Epithelial cell of proximal tubule (primary cell): ENCODE data around the gene ISY1. TPM values are rescaled to one million over a fixed set of nuclear protein-coding genes. Genes with fewer than 3 reads are reported as not detected.
"Not testable (repeated sequence)": the region's sequence is repeated elsewhere in the genome, so short reads cannot be mapped to it uniquely, and the experiment has no call there.

Experiments used
- DNase-seq: peaks from one replicate; pipeline ENCODE4 v3.0.0-alpha.2; 2011; ENCODE audit warnings: low read depth
- H3K4me3 ChIP-seq: 2 replicates; pipeline ENCODE4 v1.5.1; 2011; ENCODE audit warnings: low read depth, mild to moderate bottlenecking, low read length
- total RNA-seq: library from RNA; depleted of rRNA; stranded (reverse); fragments of >200 nt; gene quantifications from 2 replicates; pipeline ENCODE4 v1.2.3, GENCODE V29; 2015
- TF ChIP-seq, protein P1 (sequence below): conservative IDR thresholded peaks from 2 replicates; pipeline ENCODE4 v1.5.1; 2012; ENCODE audit warnings: low read depth, mild to moderate bottlenecking, low read length

Gene ISY1
- total RNA-seq, 1 donor from 2014 or later: 7.8 TPM

DNA sequence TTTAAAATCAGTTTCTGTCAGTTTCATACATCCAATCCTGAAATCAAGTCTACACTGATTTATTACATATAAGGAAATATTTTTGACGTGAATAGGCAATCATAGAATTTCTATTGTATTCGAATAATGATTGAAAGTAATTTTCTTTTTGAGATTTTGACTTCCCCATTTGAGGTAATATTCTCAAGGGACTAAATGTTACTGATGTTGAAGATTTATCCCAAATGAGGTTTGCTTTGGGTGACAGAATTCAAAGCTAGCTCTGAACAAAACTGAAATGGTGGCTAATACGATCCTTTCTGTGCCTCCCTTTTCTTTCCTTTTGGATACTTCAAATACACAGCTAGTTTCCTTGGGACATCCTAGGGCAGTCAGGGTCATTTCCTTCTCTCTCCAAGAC is 35.7 kb upstream of the ISY1 start:
- DNase-seq: no peak
- no peak overlapping the region for H3K4me3 ChIP-seq
- TF ChIP-seq, protein P1, sequence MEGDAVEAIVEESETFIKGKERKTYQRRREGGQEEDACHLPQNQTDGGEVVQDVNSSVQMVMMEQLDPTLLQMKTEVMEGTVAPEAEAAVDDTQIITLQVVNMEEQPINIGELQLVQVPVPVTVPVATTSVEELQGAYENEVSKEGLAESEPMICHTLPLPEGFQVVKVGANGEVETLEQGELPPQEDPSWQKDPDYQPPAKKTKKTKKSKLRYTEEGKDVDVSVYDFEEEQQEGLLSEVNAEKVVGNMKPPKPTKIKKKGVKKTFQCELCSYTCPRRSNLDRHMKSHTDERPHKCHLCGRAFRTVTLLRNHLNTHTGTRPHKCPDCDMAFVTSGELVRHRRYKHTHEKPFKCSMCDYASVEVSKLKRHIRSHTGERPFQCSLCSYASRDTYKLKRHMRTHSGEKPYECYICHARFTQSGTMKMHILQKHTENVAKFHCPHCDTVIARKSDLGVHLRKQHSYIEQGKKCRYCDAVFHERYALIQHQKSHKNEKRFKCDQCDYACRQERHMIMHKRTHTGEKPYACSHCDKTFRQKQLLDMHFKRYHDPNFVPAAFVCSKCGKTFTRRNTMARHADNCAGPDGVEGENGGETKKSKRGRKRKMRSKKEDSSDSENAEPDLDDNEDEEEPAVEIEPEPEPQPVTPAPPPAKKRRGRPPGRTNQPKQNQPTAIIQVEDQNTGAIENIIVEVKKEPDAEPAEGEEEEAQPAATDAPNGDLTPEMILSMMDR: no peak

DNA sequence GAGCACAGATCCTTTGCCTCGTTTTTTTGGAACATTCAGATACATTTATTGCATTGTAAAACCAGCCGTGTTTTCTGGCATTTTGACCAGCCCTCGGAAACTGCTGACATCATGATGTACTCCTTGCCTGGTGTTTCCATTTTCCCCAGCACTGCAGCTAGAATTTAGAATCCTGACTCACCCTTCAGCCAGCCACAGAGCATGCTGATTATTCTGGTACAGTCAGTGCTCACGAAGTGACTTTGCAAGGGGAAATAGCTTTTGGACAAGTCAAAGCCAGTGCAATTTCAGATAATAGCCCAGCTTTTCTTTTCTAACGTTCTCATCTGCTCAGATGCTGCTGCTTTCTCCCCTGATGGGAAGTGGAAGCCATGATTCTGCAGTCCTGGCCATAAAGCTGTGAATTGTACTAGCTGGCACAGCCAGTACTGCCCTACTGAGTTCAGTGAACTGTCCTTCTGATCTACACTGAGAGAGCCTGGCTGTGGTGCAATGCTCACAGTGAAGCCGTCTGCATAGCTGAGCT is 34.9 kb upstream of the ISY1 start:
- TF ChIP-seq, protein P1: no peak
- DNase-seq: peak; percentile 61
- peak overlapping the region; percentile 37 for H3K4me3 ChIP-seq

DNA sequence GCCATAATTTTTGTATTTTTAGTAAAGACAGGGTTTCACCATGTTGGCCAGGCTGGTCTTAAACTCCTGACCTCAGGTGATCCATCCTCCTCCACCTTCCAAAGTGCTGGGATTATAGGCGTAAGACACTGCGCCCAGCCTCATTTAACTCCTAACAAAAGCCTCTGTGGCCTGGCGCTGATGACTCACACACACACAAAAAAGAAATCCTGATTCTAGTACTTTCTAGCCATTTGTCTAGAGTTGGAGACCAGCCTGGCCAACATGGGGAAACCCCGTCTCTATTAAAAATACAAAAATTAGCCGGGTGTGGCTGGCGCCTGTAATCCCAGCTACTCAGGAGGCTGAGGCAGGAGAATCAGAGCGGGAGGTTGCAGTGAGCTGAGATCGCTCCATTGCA is 28.9 kb upstream of the ISY1 start:
- not testable (repeated sequence) for H3K4me3 ChIP-seq, DNase-seq

DNA sequence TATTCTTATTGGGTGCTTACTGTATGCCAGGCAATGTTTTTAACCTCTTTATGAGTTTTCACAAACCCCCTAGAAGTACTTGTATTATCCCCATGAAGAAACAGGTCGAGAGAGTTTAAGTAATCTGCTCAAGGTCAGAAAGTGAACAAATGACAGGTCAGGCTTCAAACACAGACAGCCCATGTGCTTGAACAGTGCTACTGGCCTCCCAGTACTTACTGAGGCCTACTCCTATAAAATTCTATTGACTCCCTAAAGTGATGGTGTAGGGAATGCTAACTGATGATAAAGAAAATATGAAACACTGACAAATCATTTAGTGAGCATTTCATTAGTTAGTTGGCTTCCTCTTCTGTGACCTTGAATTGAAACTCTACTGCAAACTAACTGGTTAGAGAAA is 27.0 kb upstream of the ISY1 start:
- DNase-seq: no peak
- TF ChIP-seq, protein P1: no peak
- no peak overlapping the region for H3K4me3 ChIP-seq

DNA sequence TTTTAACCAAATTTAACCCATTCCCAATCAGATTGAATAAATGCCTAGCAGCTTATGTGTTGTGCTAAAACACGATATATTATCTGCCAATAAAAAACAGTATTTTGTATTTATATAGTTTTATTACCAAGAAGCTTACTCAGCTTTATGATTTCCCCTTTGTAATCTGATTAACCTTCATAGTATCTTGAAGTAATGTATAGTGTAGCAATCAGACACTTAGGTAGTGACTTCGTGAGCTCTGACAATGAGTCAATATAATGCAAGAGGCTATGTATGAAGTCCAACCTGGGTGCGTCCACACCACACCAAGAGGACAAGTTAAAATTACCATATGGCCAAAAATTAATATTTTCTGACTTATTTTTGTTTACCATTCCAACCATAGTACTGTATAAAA is 24.9 kb upstream of the ISY1 start:
- H3K4me3 ChIP-seq: no peak overlapping the region
- DNase-seq: no peak
- TF ChIP-seq, protein P1: no peak

DNA sequence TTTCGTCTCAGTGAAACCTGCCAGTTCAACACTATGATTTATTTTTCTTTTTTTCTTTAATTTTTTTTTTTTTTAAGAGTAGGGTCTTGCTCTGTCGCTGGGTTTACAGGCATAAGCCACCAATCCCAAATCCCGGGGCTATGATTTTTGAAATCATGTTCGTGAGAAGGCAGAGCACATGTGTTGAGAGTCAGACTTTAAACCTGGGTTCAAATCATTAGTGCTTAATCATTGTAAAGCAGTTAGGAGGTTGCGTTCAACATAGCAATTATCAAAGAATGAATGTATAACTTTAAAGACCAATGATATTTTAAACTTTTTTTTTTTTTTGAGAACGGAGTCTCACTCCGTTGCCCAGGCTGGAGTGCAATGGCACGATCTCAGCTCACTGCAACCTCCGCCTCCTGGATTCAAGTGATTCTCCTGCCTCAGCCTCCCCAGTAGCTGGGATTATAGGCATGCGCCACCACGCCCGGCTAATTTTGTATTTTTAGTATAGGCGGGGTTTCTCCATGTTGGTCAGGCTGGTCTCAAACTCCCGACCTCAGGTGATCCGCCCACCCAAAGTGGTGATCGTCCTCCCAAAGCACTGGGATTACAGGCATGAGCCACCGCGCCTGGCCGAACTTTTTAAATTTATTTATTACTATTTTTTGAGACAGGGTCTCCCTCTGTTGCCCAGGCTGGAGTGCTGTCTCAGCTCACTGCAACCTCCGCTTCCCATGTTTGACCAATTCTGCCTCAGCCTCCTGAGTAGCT is 24.1 kb upstream of the ISY1 start:
- DNase-seq: not testable (repeated sequence)
- H3K4me3 ChIP-seq: peak overlapping the region; percentile 87

DNA sequence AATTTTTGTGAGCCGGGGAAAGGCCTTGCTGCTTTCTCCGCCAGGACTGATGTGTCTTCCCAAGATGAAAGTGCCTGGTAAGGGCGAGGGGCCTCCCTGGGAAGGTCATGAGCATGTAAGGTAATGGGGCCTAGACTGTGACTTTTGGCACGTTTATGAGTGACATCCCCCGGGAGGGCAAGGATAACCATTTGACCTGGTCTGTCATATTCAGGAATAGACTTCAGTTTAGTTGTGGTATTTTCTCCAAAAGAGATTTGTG is 23.5 kb upstream of the ISY1 start:
- DNase-seq: no peak
- TF ChIP-seq, protein P1: no peak
- peak overlapping the region; percentile 87 for H3K4me3 ChIP-seq

DNA sequence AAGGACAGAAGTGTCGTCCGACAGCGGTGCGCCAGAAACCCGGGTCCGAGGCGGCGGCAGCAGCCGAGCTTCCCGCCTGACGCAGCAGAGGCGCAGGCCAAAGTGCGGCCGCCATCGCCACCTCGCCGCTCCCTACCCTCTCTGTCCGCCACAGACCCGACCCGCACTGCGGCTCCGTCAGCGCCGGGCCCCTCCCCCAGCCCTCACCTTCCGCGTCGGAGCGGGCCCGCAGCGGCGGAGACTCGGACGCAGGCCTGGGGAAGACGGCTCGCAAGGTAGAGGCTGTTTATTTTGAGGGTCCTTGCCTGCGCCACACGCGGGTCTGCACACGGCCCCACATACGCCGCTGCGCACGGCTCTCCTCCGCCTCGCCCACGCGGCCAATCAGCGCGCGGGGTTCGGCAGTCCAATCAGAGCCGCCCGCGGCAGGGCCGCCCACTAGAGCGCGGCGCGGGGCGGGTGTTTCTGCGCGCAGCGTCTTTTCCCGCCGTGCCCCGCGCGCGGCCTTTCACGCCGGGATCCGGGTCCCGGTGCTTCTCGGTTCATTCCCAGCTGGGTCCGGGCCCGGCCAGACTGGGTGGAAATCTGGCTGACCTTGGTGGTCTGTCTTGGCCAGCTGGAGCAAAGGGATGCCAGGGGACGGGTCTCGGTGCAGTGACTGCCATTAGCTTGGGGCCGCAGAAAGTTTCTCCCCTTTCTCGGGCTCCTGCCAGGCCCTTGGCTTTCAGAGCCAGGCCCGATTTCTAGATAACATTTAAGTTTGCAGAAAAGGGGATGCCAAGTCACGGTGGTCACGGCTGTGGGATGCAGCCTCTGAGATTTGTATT is 22.9 kb upstream of the ISY1 start, which contains the start of gene CNBP:
CNBP (minus strand) TSS at position 328 of the 827 bp plus-strand sequence. CDS start 12,139 bp downstream, outside the sequence.
- DNase-seq: no peak
- H3K4me3 ChIP-seq: peak within 1 kb of the TSS; percentile 87
- TF ChIP-seq, protein P1: no peak
